HCT116 (cell line): Measurements from ENCODE around the gene CD300LD. TPM values are rescaled to one million over a fixed set of nuclear protein-coding genes. Genes with fewer than 3 reads are reported as not detected.

Source experiments
- ATAC-seq: fragments of 200-7000 bp; cut with Tn5 transposase; 2 replicates; pipeline ENCODE4 v1.9.1; 2020; ENCODE audit warnings: mild to moderate bottlenecking, moderate library complexity
- BruUV-seq: library from RNA; stranded (reverse); fragments of 400-500 nt; replicated peaks from 2 replicates; lab custom pipeline; 2021; lab: Mats Ljungman, UMichigan
- CTCF ChIA-PET: fragments of 300-600 bp; sonication (Branson Sonifier 250); formaldehyde crosslinking; loops from one replicate; lab custom pipeline; 2021; ENCODE audit warnings: antibody characterized with exemption; lab: Charles Lee
- POLR2A ChIA-PET: fragments of 300-600, 350-600 bp; sonication (Branson Sonifier 250); formaldehyde crosslinking; loops from one replicate; lab custom pipeline; 2021; ENCODE audit warnings: antibody characterized with exemption; lab: Charles Lee
- RAD21 ChIA-PET, 2 experiments: fragments of 300-600 bp; sonication (Branson Sonifier 250); formaldehyde crosslinking; loops; one replicate each; lab custom pipeline; 2023; ENCODE audit warnings: low total read pairs in 2 of 2; ENCODE audit not compliant: uncharacterized antibody in 2 of 2, unreplicated experiment in 2 of 2, low non-redundant PET in 1 of 2; lab: Charles Lee
- DNase-seq: peaks from one replicate; pipeline ENCODE4 v3.0.0-alpha.2; 2010; ENCODE audit warnings: low read depth, low spot score
- H2AFZ ChIP-seq: fragments of 200-600 bp; shearing (Covaris generic), sonication (generic); 2 replicates; pipeline ENCODE4 v1.6.1; 2017; ENCODE audit warnings: low read depth, mixed run types, mixed read lengths, antibody characterized with exemption, low read length; ENCODE audit not compliant: poor library complexity, severe bottlenecking
- H3K27ac ChIP-seq: 2 replicates; pipeline ENCODE4 v1.5.1; 2012; ENCODE audit warnings: low read depth, low read length
- H3K27me3 ChIP-seq: fragments of 200-600 bp; sonication (generic); 2 replicates; pipeline ENCODE4 v1.6.1; 2016; ENCODE audit warnings: mixed run types, low read length, mixed read lengths; ENCODE audit not compliant: insufficient read depth
- H3K36me3 ChIP-seq, 2 experiments: fragments of 200-500 bp in 1 of 2; fragments of 200-600 bp in 1 of 2; sonication (Bioruptor generic) in 1 of 2; sonication (generic) in 1 of 2; 2 replicates each; pipeline versions ENCODE4 v1.5.1 to v1.6.1; 2014 to 2016; ENCODE audit warnings: low read length in 2 of 2, inconsistent platforms in 1 of 2, mixed read lengths in 1 of 2, mixed run types in 1 of 2; ENCODE audit not compliant: insufficient read depth in 2 of 2, control insufficient read depth in 1 of 2
- H3K4me1 ChIP-seq, 2 experiments: fragments of 200-600 bp in 1 of 2; sonication (generic) in 1 of 2; 2 replicates each; pipeline versions ENCODE4 v1.5.1 to v1.6.1; 2012 to 2017; ENCODE audit warnings: low read length in 2 of 2, inconsistent platforms in 1 of 2, mild to moderate bottlenecking in 1 of 2, mixed read lengths in 1 of 2, mixed run types in 1 of 2, moderate library complexity in 1 of 2; ENCODE audit not compliant: insufficient read depth in 2 of 2, control insufficient read depth in 1 of 2
- H3K4me2 ChIP-seq: fragments of 200-600 bp; sonication (generic); 2 replicates; pipeline ENCODE4 v1.6.1; 2017; ENCODE audit warnings: mixed run types, low read length, mixed read lengths
- H3K4me3 ChIP-seq, 2 experiments: fragments of 200-600 bp in 1 of 2; sonication (generic) in 1 of 2; replicated peaks in 1 of 2; 2 replicates each; pipeline ENCODE4 v1.5.1; 2011 to 2016; ENCODE audit warnings: low read length in 2 of 2, control low read depth in 1 of 2, low read depth in 1 of 2, mild to moderate bottlenecking in 1 of 2, mixed read lengths in 1 of 2, mixed run types in 1 of 2
- H3K79me2 ChIP-seq: fragments of 200-600 bp; sonication (generic); 2 replicates; pipeline ENCODE4 v1.6.1; 2017; ENCODE audit warnings: mild to moderate bottlenecking, mixed run types, low read length, moderate library complexity, mixed read lengths; ENCODE audit not compliant: insufficient read depth
- H3K9ac ChIP-seq: fragments of 200-600 bp; sonication (generic); 2 replicates; pipeline ENCODE4 v1.6.1; 2016; ENCODE audit warnings: low read length, mixed read lengths
- H3K9me2 ChIP-seq: fragments of 200-600 bp; sonication (generic), shearing (Covaris generic); 2 replicates; pipeline ENCODE4 v1.6.1; 2017; ENCODE audit warnings: mixed run types, mild to moderate bottlenecking, moderate library complexity; ENCODE audit not compliant: insufficient read depth
- H3K9me3 ChIP-seq, 2 experiments: fragments of 200-500 bp in 1 of 2; fragments of 200-600 bp in 1 of 2; sonication (Bioruptor generic) in 1 of 2; sonication (generic) in 1 of 2; 2 replicates each; pipeline ENCODE4 v1.6.1; 2014 to 2017; ENCODE audit warnings: low read length in 2 of 2, mixed read lengths in 2 of 2, inconsistent platforms in 1 of 2, low read depth in 1 of 2, mild to moderate bottlenecking in 1 of 2, mixed run types in 1 of 2, moderate library complexity in 1 of 2; ENCODE audit not compliant: control insufficient read depth in 1 of 2, insufficient read depth in 1 of 2
- H4K20me1 ChIP-seq: fragments of 200-600 bp; sonication (generic), shearing (Covaris generic); 2 replicates; pipeline ENCODE4 v1.6.1; 2017; ENCODE audit warnings: mixed run types, mild to moderate bottlenecking, moderate library complexity; ENCODE audit not compliant: insufficient read depth
- TCF7L2 ChIP-seq: IDR thresholded peaks from 2 replicates; pipeline ENCODE4 v1.7.0; 2011; ENCODE audit warnings: borderline replicate concordance, inconsistent platforms; ENCODE audit not compliant: insufficient read depth, insufficient read length; ENCODE audit errors: extremely low read depth
- YY1 ChIP-seq: IDR thresholded peaks from 2 replicates; pipeline ENCODE4 v1.6.1; 2011; ENCODE audit warnings: low read length, low read depth, moderate library complexity, mild to moderate bottlenecking; ENCODE audit not compliant: insufficient replicate concordance; ENCODE audit errors: extremely low read depth
- ZFX ChIP-seq: fragments of 450-650 bp; IDR thresholded peaks from 2 replicates; pipeline ENCODE4 v1.6.1; 2017
- ZNF274 ChIP-seq: fragments of 200-500 bp; sonication (Bioruptor generic); IDR thresholded peaks from 2 replicates; pipeline ENCODE4 v1.6.1; 2014; ENCODE audit warnings: mild to moderate bottlenecking, low read depth, low read length, inconsistent platforms
- intact Hi-C: fragments of 100-400 bp; cut with micrococcal nuclease; formaldehyde crosslinking; loops from 2 replicates; pipeline ENCODE4 v1.10.0; 2022
- total RNA-seq: library from RNA; stranded (reverse); gene quantifications from one replicate; pipeline ENCODE4 v1.2.1, GENCODE V29; 2021; ENCODE audit not compliant: unreplicated experiment
- TF ChIP-seq, protein P1 (sequence below): IDR thresholded peaks from 2 replicates; pipeline ENCODE4 v1.6.1; 2012; ENCODE audit warnings: low read depth
- TF ChIP-seq, protein P2 (sequence below): IDR thresholded peaks from 2 replicates; pipeline ENCODE4 v1.6.1; 2011; ENCODE audit warnings: mild to moderate bottlenecking, low read length, moderate library complexity; ENCODE audit not compliant: insufficient replicate concordance; ENCODE audit errors: extremely low read depth
- TF ChIP-seq, protein P3 (sequence below), 3 experiments: fragments of 200-600 bp in 1 of 3; sonication (generic) in 1 of 3; IDR thresholded peaks in 2 of 3; conservative IDR thresholded peaks in 1 of 3; 2 replicates each; pipeline ENCODE4 v1.5.1; 2012 to 2017; ENCODE audit warnings: low read depth in 2 of 3, low read length in 2 of 3, antibody characterized with exemption in 1 of 3, borderline replicate concordance in 1 of 3, control low read depth in 1 of 3, mild to moderate bottlenecking in 1 of 3, mixed read lengths in 1 of 3, mixed run types in 1 of 3, moderate library complexity in 1 of 3; ENCODE audit not compliant: insufficient read depth in 1 of 3

Gene CD300LD
- total RNA-seq, 1 experiment from 2014 or later = not detected

DNA sequence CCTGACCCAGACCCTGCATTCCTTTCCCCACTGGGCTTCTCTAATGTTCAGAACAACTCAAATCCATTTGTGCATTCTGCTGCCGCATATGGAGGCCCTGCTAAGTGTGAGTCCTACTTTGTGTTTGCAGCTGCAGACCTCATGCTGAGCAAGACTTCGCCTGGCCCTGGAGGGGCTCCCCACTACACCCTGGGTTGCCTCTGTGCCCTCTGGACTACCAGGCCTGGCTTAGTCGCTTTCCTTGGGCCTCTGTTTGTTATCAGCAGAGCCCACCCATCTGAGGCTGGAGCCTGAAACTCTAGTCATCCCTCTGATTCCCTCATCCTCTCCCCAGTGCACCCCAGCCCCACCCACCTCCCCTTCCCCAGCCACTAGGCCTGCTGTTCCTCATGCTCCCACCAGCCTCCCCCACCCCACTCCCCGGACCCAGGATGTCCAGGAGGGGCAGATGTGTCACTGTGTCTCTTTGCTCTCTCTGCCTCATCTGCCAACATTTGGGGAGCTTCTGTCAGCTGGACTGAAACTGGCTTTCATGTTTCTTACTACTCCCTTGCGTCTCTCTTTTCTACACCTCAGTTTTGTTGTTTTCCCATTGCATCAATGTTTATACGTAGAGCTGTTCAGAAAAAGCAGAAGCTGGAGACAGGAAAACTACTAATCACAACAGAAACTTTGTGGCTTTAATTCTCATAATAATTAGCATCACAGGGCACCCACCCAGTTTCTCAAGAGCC, 49.3 kb upstream of the CD300LD start:
- Histone ChIP-seq H3K27ac (no peak overlapping the region), H3K27me3 (peaks cover 71% of the 10 kb centered on the region), H3K36me3 (no peaks in the 10 kb centered on the region), H3K9me2 (no peaks in the 10 kb centered on the region), H4K20me1 (no peaks in the 10 kb centered on the region), H3K9ac (no peak overlapping the region), H3K4me1 (no peaks in the 10 kb centered on the region), H2AFZ (no peak overlapping the region), H3K4me3 (no peak overlapping the region), H3K9me3 (no peaks in the 10 kb centered on the region), H3K4me2 (no peak overlapping the region), H3K79me2 (no peaks in the 10 kb centered on the region)
- ChIA-PET CTCF (interaction anchor here (0.6 kb wide), 1 partner anchor 61 kb away, joined by 4 read pairs; no protein-coding TSS in a partner anchor), RAD21 (interaction anchor here in 1 of 2 experiments (0.8 kb wide), 1 partner anchor 39 kb away, joined by 3 read pairs; no protein-coding TSS in a partner anchor), POLR2A (no interaction called here)
- TF ChIP-seq TCF7L2 (no peak), ZFX (no peak), ZNF274 (no peak), YY1 (no peak)
- TF ChIP-seq, protein P1, sequence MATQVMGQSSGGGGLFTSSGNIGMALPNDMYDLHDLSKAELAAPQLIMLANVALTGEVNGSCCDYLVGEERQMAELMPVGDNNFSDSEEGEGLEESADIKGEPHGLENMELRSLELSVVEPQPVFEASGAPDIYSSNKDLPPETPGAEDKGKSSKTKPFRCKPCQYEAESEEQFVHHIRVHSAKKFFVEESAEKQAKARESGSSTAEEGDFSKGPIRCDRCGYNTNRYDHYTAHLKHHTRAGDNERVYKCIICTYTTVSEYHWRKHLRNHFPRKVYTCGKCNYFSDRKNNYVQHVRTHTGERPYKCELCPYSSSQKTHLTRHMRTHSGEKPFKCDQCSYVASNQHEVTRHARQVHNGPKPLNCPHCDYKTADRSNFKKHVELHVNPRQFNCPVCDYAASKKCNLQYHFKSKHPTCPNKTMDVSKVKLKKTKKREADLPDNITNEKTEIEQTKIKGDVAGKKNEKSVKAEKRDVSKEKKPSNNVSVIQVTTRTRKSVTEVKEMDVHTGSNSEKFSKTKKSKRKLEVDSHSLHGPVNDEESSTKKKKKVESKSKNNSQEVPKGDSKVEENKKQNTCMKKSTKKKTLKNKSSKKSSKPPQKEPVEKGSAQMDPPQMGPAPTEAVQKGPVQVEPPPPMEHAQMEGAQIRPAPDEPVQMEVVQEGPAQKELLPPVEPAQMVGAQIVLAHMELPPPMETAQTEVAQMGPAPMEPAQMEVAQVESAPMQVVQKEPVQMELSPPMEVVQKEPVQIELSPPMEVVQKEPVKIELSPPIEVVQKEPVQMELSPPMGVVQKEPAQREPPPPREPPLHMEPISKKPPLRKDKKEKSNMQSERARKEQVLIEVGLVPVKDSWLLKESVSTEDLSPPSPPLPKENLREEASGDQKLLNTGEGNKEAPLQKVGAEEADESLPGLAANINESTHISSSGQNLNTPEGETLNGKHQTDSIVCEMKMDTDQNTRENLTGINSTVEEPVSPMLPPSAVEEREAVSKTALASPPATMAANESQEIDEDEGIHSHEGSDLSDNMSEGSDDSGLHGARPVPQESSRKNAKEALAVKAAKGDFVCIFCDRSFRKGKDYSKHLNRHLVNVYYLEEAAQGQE = no peak
- TF ChIP-seq, protein P2, sequence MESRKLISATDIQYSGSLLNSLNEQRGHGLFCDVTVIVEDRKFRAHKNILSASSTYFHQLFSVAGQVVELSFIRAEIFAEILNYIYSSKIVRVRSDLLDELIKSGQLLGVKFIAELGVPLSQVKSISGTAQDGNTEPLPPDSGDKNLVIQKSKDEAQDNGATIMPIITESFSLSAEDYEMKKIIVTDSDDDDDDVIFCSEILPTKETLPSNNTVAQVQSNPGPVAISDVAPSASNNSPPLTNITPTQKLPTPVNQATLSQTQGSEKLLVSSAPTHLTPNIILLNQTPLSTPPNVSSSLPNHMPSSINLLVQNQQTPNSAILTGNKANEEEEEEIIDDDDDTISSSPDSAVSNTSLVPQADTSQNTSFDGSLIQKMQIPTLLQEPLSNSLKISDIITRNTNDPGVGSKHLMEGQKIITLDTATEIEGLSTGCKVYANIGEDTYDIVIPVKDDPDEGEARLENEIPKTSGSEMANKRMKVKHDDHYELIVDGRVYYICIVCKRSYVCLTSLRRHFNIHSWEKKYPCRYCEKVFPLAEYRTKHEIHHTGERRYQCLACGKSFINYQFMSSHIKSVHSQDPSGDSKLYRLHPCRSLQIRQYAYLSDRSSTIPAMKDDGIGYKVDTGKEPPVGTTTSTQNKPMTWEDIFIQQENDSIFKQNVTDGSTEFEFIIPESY = no peak
- TF ChIP-seq, protein P3, sequence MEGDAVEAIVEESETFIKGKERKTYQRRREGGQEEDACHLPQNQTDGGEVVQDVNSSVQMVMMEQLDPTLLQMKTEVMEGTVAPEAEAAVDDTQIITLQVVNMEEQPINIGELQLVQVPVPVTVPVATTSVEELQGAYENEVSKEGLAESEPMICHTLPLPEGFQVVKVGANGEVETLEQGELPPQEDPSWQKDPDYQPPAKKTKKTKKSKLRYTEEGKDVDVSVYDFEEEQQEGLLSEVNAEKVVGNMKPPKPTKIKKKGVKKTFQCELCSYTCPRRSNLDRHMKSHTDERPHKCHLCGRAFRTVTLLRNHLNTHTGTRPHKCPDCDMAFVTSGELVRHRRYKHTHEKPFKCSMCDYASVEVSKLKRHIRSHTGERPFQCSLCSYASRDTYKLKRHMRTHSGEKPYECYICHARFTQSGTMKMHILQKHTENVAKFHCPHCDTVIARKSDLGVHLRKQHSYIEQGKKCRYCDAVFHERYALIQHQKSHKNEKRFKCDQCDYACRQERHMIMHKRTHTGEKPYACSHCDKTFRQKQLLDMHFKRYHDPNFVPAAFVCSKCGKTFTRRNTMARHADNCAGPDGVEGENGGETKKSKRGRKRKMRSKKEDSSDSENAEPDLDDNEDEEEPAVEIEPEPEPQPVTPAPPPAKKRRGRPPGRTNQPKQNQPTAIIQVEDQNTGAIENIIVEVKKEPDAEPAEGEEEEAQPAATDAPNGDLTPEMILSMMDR (IDR thresholded peaks at IDR 0.05 in 2 of 3, conservative IDR thresholded peaks at IDR 0.05 in 1 of 3; ENCODE audit: borderline replicate concordance in 1 of 3, insufficient read depth in 1 of 3, low read depth in 2 of 3, low read length in 2 of 3) = no peak
- BruUV-seq = no TSS peak
- ATAC-seq (no peak), DNase-seq (no peak)
- intact Hi-C loops = no loop called here
